22Rv1 (cell line): ENCODE results near the gene AXIN2.

Experiments used
- H3K27ac ChIP-seq: fragments of 450-650 bp; 2 replicates; pipeline ENCODE4 v1.5.1; 2017
- ZFX ChIP-seq: fragments of 450-650 bp; IDR thresholded peaks from 2 replicates; pipeline ENCODE4 v1.6.1; 2017; ENCODE audit warnings: antibody characterized with exemption, borderline replicate concordance
- TF ChIP-seq, protein P1 (sequence below): fragments of 450-650 bp; IDR thresholded peaks from 2 replicates; pipeline ENCODE4 v1.5.1; 2017; ENCODE audit warnings: mild to moderate bottlenecking

Gene AXIN2

GRCh38 chr17:65533852-65534457, 27.5 kb downstream of the AXIN2 start:
- TF ChIP-seq ZFX = no peak
- TF ChIP-seq, protein P1, sequence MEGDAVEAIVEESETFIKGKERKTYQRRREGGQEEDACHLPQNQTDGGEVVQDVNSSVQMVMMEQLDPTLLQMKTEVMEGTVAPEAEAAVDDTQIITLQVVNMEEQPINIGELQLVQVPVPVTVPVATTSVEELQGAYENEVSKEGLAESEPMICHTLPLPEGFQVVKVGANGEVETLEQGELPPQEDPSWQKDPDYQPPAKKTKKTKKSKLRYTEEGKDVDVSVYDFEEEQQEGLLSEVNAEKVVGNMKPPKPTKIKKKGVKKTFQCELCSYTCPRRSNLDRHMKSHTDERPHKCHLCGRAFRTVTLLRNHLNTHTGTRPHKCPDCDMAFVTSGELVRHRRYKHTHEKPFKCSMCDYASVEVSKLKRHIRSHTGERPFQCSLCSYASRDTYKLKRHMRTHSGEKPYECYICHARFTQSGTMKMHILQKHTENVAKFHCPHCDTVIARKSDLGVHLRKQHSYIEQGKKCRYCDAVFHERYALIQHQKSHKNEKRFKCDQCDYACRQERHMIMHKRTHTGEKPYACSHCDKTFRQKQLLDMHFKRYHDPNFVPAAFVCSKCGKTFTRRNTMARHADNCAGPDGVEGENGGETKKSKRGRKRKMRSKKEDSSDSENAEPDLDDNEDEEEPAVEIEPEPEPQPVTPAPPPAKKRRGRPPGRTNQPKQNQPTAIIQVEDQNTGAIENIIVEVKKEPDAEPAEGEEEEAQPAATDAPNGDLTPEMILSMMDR = no peak
- no peak overlapping the region for H3K27ac ChIP-seq

GRCh38 chr17:65533056-65533745, 28.2 kb downstream of the AXIN2 start:
- H3K27ac ChIP-seq = no peak overlapping the region
- no peak for TF ChIP-seq ZFX
- TF ChIP-seq, protein P1 = no peak

- no peak for TF ChIP-seq ZFX
- TF ChIP-seq, protein P1 = no peak
- no peak overlapping the region for H3K27ac ChIP-seq
These were observed 29.2 kb downstream of the AXIN2 start for GRCh38 chr17:65532101-65532890.

- no peak overlapping the region for H3K27ac ChIP-seq
- TF ChIP-seq ZFX = no peak
- TF ChIP-seq, protein P1 = no peak
These were observed 30.0 kb downstream of the AXIN2 start for GRCh38 chr17:65531256-65532100.

DNA sequence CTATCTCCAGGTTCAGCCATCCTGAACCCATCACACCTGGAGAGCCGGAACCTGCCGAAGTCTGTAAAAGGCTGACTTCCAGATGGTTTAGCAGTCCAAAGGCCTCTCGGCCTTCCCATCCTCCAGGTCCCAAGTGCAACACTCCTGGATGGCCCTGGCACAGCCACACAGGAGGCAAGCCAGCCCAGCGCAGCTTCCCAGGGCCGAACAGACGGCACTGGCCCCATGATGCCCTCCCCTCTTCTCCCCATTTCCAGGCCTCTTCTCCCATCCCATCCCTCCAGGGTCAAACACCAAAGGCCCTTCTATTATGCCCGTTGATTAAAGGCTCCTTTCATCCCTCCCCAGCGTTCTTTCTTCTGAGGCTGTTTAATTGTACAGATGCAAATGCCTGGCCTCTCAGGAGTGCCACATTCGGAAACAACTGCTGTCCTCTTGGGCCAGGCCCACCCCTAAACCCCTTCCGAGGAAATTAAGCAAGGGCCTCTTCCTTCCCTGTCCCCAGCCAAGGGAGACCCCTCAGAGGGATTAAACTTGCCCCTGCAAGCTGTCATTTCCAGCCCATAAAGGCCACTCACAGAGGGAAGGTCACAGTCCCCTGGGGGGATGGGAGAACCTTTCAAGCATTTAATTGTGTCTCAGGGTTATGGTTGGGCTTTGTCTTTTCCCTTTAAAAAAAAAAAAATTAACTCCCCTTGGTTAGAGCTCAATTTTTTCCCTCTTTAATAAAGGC, 30.8 kb downstream of the AXIN2 start:
- no peak overlapping the region for H3K27ac ChIP-seq
- TF ChIP-seq ZFX = no peak
- TF ChIP-seq, protein P1 = no peak

GRCh38 chr17:65529761-65530522, 31.5 kb downstream of the AXIN2 start:
- TF ChIP-seq, protein P1 = no peak
- no peak for TF ChIP-seq ZFX

More at GRCh38 chr17:65529761-65530522, 31.5 kb downstream of the AXIN2 start:
- no peak overlapping the region for H3K27ac ChIP-seq
